Smooth muscle cell (in vitro differentiated cells): Measurements from ENCODE around the gene CFAP54. TPM values are rescaled to one million over a fixed set of nuclear protein-coding genes. Genes with fewer than 3 reads are reported as not detected.

Experiments used
- DNase-seq: peaks from one replicate; lab custom pipeline; 2025; ENCODE audit not compliant: unreplicated experiment; lab: John Stamatoyannopoulos, UW
- H2AFZ ChIP-seq: fragments of 200-600 bp; sonication (generic); 2 replicates; pipeline ENCODE4 v1.6.0; 2016; ENCODE audit warnings: antibody characterized with exemption, low read depth, mild to moderate bottlenecking
- H3F3A ChIP-seq: fragments of 200-600 bp; sonication (generic); 2 replicates; pipeline ENCODE4 v1.6.0; 2017; ENCODE audit warnings: antibody characterized with exemption, low read depth
- H3K27ac ChIP-seq: fragments of 200-600 bp; sonication (generic); 2 replicates; pipeline ENCODE4 v1.5.1; 2016; ENCODE audit warnings: low read depth, mild to moderate bottlenecking
- H3K27me3 ChIP-seq: fragments of 200-600 bp; sonication (generic); 2 replicates; pipeline ENCODE4 v1.6.1; 2016; ENCODE audit warnings: low read depth, mild to moderate bottlenecking
- H3K36me3 ChIP-seq: fragments of 200-600 bp; sonication (generic); 2 replicates; pipeline ENCODE4 v1.5.1; 2016; ENCODE audit warnings: low read depth
- H3K4me1 ChIP-seq: fragments of 200-600 bp; sonication (generic); 2 replicates; pipeline ENCODE4 v1.5.1; 2016; ENCODE audit warnings: low read depth
- H3K4me2 ChIP-seq: fragments of 200-600 bp; sonication (generic); 2 replicates; pipeline ENCODE4 v1.6.0; 2016; ENCODE audit warnings: mild to moderate bottlenecking
- H3K4me3 ChIP-seq: fragments of 200-600 bp; sonication (generic); 2 replicates; pipeline ENCODE4 v1.5.1; 2016; ENCODE audit warnings: mild to moderate bottlenecking
- H3K79me2 ChIP-seq: fragments of 200-600 bp; sonication (generic); 2 replicates; pipeline ENCODE4 v1.6.0; 2016; ENCODE audit warnings: low read depth, mild to moderate bottlenecking
- H3K9ac ChIP-seq: fragments of 200-600 bp; sonication (generic); 2 replicates; pipeline ENCODE4 v1.6.0; 2016; ENCODE audit warnings: low read depth
- H3K9me3 ChIP-seq: fragments of 200-600 bp; sonication (generic); replicated peaks from 2 replicates; pipeline ENCODE4 v1.5.1; 2016; ENCODE audit warnings: low read depth
- H4K20me1 ChIP-seq: fragments of 200-600 bp; sonication (generic); 2 replicates; pipeline ENCODE4 v1.6.0; 2016; ENCODE audit warnings: low read depth
- CTCF ChIP-seq: fragments of 200-600 bp; sonication (generic); IDR thresholded peaks from 2 replicates; pipeline ENCODE4 v1.5.1; 2017; ENCODE audit warnings: borderline replicate concordance, mild to moderate bottlenecking, antibody characterized with exemption; ENCODE audit not compliant: insufficient read depth, poor library complexity, severe bottlenecking
- WGBS: methylation state at CpG from one replicate; pipeline ENCODE4 v1.1.7; 2016; ENCODE audit warnings: low lambda C conversion rate; 5-methylcytosine and 5-hydroxymethylcytosine counted together
- polyA plus RNA-seq: library from polyadenylated mRNA; unstranded; fragments of >200 nt; fragmentation: Nextera tagmentation; extraction: Ambion mirVana; gene quantifications from 2 replicates; pipeline ENCODE4 v1.2.1, GENCODE V29; 2016
- total RNA-seq: library from RNA; depleted of rRNA; stranded (reverse); fragments of >200 nt; gene quantifications from 2 replicates; pipeline ENCODE4 v1.2.3, GENCODE V29; 2014

Gene CFAP54
- total and polyA plus RNA-seq, 2 experiments from 2014 or later, result 0.35 to 0.67 TPM

- no peaks in the 10 kb centered on the region for H4K20me1 ChIP-seq
- whole genome bisulfite sequencing, result 91% methylated on average over 2 of the region's 2 CpGs
- DNase-seq, result no peak
- TF ChIP-seq CTCF, result no peak
- H3K4me1 ChIP-seq, result no peaks in the 10 kb centered on the region
- H3K79me2 ChIP-seq, result peaks cover 7% of the 10 kb centered on the region
- H3K36me3 ChIP-seq, result no peaks in the 10 kb centered on the region
- no peak overlapping the region for H3K4me3 ChIP-seq
- H3K9ac ChIP-seq, result no peak overlapping the region
- no peaks in the 10 kb centered on the region for H3K9me3 ChIP-seq
- no peak overlapping the region for H2AFZ ChIP-seq
- no peaks in the 10 kb centered on the region for H3K27me3 ChIP-seq
- H3F3A ChIP-seq, result no peaks in the 10 kb centered on the region
- H3K4me2 ChIP-seq, result no peak overlapping the region
- no peak overlapping the region for H3K27ac ChIP-seq
Measured at GRCh38 chr12:96919510-96920210, 430.3 kb downstream of the CFAP54 start.

Other genes with a start within 250 kb of the CFAP54 start
- 49.8 and 54.1 TPM in 2 replicates for gene CDK17, start 89.1 kb upstream of the CFAP54 start, total RNA-seq
- gene CDK17, start 89.1 kb upstream of the CFAP54 start, polyA plus RNA-seq, result 16.0 and 19.1 TPM in 2 replicates